Measurements from ENCODE around the gene BCCIP. TPM values are rescaled to one million over a fixed set of nuclear protein-coding genes. Genes with fewer than 3 reads are reported as not detected.

BCCIP gene
- total RNA-seq, 1 donor from 2014 or later: 43.4 TPM

GRCh38 chr10:125795128-125795527 lies 28.2 kb upstream of the BCCIP start:
- ATAC-seq (peak; percentile 96), DNase-seq (peak; percentile 66)
- intact Hi-C loops (cut with micrococcal nuclease): no loop called here

- DNase-seq (no peak), ATAC-seq (no peak)
- intact Hi-C loops (cut with micrococcal nuclease): no loop called here
Measured at GRCh38 chr10:125795637-125796190, 27.6 kb upstream of the BCCIP start.

GRCh38 chr10:125797424-125797823 lies 25.9 kb upstream of the BCCIP start:
- intact Hi-C loops (cut with micrococcal nuclease): no loop called here
- no peak for ATAC-seq

GRCh38 chr10:125797994-125798662 lies 25.2 kb upstream of the BCCIP start:
- no peak for ATAC-seq
- DNase-seq: no peak
- intact Hi-C loops (cut with micrococcal nuclease): no loop called here

More at GRCh38 chr10:125797424-125797823, 25.9 kb upstream of the BCCIP start:
- no peak for DNase-seq

GRCh38 chr10:125799451-125800182 lies 23.7 kb upstream of the BCCIP start:
- ATAC-seq: no peak
- intact Hi-C loops (cut with micrococcal nuclease): no loop called here
- DNase-seq: no peak

GRCh38 chr10:125801574-125801973 lies 21.8 kb upstream of the BCCIP start:
- DNase-seq (no peak), ATAC-seq (no peak)
- intact Hi-C loops (cut with micrococcal nuclease): no loop called here

GRCh38 chr10:125802131-125802530 lies 21.2 kb upstream of the BCCIP start:
- ATAC-seq (no peak), DNase-seq (no peak)
- intact Hi-C loops (cut with micrococcal nuclease): no loop called here

- intact Hi-C loops (cut with micrococcal nuclease): no loop called here
- ATAC-seq (no peak), DNase-seq (no peak)
Measured at GRCh38 chr10:125802739-125803138, 20.6 kb upstream of the BCCIP start.

- DNase-seq: no peak
- intact Hi-C loops (cut with micrococcal nuclease): no loop called here
- no peak for ATAC-seq
Measured at GRCh38 chr10:125808047-125808446, 15.3 kb upstream of the BCCIP start.

GRCh38 chr10:125811251-125811650 lies 12.1 kb upstream of the BCCIP start:
- ATAC-seq (no peak), DNase-seq (no peak)
- intact Hi-C loops (cut with micrococcal nuclease): no loop called here

GRCh38 chr10:125812128-125812750 lies 11.1 kb upstream of the BCCIP start:
- DNase-seq (no peak), ATAC-seq (no peak)
- intact Hi-C loops (cut with micrococcal nuclease): no loop called here

- ATAC-seq (no peak), DNase-seq (no peak)
- intact Hi-C loops (cut with micrococcal nuclease): no loop called here
Measured at GRCh38 chr10:125815764-125816163, 7.6 kb upstream of the BCCIP start.

- ATAC-seq (no peak), DNase-seq (no peak)
- intact Hi-C loops (cut with micrococcal nuclease): no loop called here
Measured at GRCh38 chr10:125816548-125816947, 6.8 kb upstream of the BCCIP start.

GRCh38 chr10:125817337-125817946 lies 5.9 kb upstream of the BCCIP start:
- ATAC-seq (no peak), DNase-seq (no peak)
- intact Hi-C loops (cut with micrococcal nuclease): no loop called here

GRCh38 chr10:125820701-125821100 lies 2.6 kb upstream of the BCCIP start:
- intact Hi-C loops (cut with micrococcal nuclease): loop anchor here (10.0 kb wide), 1 partner anchor 96 kb away; no protein-coding TSS in a partner anchor
- DNase-seq (no peak), ATAC-seq (no peak)

- intact Hi-C loops (cut with micrococcal nuclease): loop anchor here (10.0 kb wide), 1 partner anchor 99 kb away; no protein-coding TSS in a partner anchor
- no peak for DNase-seq
- ATAC-seq: no peak
Measured at GRCh38 chr10:125823663-125824251, 411 bp downstream of the BCCIP start.

- intact Hi-C loops (cut with micrococcal nuclease): loop anchor here (10.0 kb wide), 1 partner anchor 100 kb away; no protein-coding TSS in a partner anchor
- no peak for DNase-seq
- ATAC-seq: no peak
Measured at GRCh38 chr10:125824736-125825135, 1.4 kb downstream of the BCCIP start.

GRCh38 chr10:125827133-125827532 lies 3.8 kb downstream of the BCCIP start:
- ATAC-seq (no peak), DNase-seq (no peak)
- intact Hi-C loops (cut with micrococcal nuclease): loop anchor here (10.0 kb wide), 1 partner anchor 102 kb away; no protein-coding TSS in a partner anchor

- intact Hi-C loops (cut with micrococcal nuclease): loop anchor here (10.0 kb wide), 1 partner anchor 104 kb away; no protein-coding TSS in a partner anchor
- no peak for ATAC-seq
- DNase-seq: no peak
Measured at GRCh38 chr10:125828311-125828710, 5.0 kb downstream of the BCCIP start.

Data from left ventricle myocardium superior (tissue), 1 donor.